ENCODE data around the gene TEAD1.

The TEAD1 gene

GRCh38 chr11:12818333-12819015 is 144.3 kb downstream of the TEAD1 start:
- FAIRE-seq, result no peak

GRCh38 chr11:12822392-12823022 is 148.3 kb downstream of the TEAD1 start:
- FAIRE-seq, result no peak

- no peak for FAIRE-seq
Measured at GRCh38 chr11:12824281-12825041, 150.2 kb downstream of the TEAD1 start.

GRCh38 chr11:12826441-12826840 is 152.2 kb downstream of the TEAD1 start:
- no peak for FAIRE-seq

- no peak for FAIRE-seq
Measured at GRCh38 chr11:12827369-12827768, 153.1 kb downstream of the TEAD1 start.

- no peak for FAIRE-seq
Measured at GRCh38 chr11:12827929-12828812, 153.9 kb downstream of the TEAD1 start.

- FAIRE-seq, result no peak
Measured at GRCh38 chr11:12829131-12829530, 154.9 kb downstream of the TEAD1 start.

- no peak for FAIRE-seq
Measured at GRCh38 chr11:12829540-12830314, 155.5 kb downstream of the TEAD1 start.

- FAIRE-seq, result no peak
Measured at GRCh38 chr11:12831471-12832202, 157.4 kb downstream of the TEAD1 start.

GRCh38 chr11:12832480-12833224 is 158.4 kb downstream of the TEAD1 start:
- FAIRE-seq, result no peak

- FAIRE-seq, result no peak
Measured at GRCh38 chr11:12834166-12834565, 159.9 kb downstream of the TEAD1 start.

- FAIRE-seq, result no peak
Measured at GRCh38 chr11:12834630-12835029, 160.4 kb downstream of the TEAD1 start.

GRCh38 chr11:12835286-12835685 is 161.1 kb downstream of the TEAD1 start:
- FAIRE-seq, result no peak

- FAIRE-seq, result no peak
Measured at GRCh38 chr11:12838463-12839123, 164.4 kb downstream of the TEAD1 start.

GRCh38 chr11:12840871-12841660 is 166.8 kb downstream of the TEAD1 start:
- FAIRE-seq, result no peak

GRCh38 chr11:12841946-12842630 is 167.9 kb downstream of the TEAD1 start:
- FAIRE-seq, result no peak

- FAIRE-seq, result no peak
Measured at GRCh38 chr11:12842933-12843636, 168.9 kb downstream of the TEAD1 start.

GRCh38 chr11:12845163-12845562 is 170.9 kb downstream of the TEAD1 start:
- no peak for FAIRE-seq
